Measurements from ENCODE around the gene SOSTDC1.

SOSTDC1 gene

DNA sequence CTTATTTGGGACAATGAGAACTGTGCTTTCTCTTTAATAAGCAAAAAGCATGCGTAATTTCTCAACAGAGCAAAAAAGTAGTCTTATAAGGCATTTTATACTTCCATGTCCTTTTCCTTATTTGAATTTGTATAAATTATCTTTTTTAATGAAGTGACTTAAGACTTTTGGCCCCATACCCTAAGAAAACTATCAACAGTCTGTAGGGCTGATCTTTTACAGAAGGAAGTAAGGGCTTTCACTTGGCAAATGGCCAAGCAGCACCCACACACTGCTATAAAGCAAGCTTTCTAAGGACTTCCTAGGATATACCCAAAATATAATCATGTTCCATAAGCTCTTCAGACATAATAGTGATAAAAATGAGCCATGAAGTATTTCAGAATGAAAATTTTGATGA is 47.6 kb downstream of the SOSTDC1 start:
- DNase-seq: no peak

DNA sequence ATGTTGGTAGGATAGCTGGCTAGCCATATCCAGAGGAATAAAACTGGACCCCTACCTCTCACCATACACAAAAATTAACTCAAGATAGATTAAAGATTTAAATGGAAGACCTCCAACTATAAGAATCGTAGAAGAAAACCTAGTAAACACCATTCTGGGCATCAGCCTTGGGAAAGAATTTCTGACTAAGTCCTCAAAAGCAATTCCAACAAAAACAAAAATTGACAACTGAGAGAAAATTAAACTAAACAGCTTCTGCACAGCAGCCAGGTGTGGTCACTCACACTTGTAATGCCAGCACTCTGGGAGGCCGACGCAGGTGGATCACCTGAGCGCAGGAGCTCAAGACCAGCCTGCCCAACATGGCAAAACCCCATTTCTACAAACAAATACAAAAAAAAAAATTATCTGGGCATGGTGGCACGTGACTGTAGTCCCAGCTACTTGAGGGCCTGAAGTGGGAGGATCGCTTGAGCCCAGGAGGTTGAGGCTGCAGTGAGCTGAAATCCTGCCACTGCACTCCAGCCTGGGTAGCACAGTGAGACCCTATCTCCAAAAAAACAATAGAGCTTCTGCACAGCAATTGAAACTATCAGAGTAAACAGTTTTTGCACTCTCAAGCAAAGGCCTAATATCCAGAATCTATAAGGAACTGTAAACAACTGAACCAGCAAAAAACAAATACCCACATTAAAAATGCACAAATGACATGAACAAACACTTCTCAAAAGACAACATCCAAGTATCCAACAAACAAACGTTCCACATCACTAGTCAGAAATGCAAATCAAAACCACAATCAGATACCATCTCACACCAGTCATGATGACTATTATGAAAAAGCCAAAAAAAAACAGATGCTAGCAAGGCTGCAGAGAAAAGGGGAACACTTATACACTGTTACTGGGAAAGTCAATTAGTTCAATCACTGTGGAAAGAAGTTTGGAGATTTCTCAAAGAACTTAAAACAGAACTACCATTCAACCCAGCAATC is 49.0 kb downstream of the SOSTDC1 start:
- no peak for DNase-seq

DNA sequence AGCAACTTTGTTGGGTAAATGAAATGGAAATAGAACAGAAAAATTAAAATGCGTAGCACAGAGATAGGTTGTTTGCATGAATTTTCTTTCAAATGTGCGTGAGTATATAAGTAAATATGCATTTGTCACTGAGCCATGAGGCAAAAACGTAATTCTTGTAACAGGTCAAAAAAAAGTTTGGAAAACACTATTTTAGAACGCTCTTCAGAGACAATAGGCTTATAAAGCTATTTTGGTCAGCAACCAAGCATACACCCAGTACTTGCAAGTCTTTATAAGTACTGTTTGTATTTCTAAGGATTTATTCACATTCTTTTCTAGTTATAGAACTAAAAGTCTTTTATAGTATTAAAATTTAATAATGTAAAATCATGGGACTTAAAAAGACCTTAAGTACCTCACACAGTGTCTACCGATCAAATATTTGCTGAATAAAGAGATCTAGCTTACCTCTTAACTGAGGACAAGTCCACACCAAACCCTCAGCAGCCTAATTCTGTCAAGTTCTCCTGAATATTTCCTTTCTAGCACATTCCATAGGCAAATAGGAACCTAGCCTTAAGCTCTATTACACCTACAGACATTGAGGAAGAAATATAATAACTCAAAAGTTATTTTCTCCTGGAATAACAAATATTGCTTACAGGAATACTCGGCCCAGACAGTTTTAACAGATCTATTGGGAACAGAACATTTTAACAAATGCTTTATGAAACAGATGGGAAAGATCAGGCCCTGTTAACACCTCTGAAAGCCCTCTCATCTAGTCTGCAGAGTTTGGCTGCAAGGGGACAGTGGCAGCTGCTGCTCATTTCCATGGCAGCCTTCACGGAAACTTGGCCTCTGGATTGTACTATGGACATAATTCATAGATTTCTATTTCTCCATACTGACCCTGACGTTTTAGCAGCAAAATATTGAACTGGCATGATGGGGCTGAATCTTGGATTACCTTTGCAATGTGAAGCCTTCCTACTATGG is 53.0 kb downstream of the SOSTDC1 start:
- DNase-seq: no peak

Data from activated T-cell treated with anti-CD3 and anti-CD28 coated beads, Interleukin-2, amount 50 U/mL, for 1 hour (primary cell).